ENCODE results near the gene CENPV.

CENPV gene

GRCh38 chr17:16363749-16364536 lies 10.7 kb upstream of the CENPV start:
- in situ Hi-C loops (cut with MboI; ENCODE audit: low sequenced_read_pairs), result no loop called here

- in situ Hi-C loops (cut with MboI; ENCODE audit: low sequenced_read_pairs), result no loop called here
Observed at GRCh38 chr17:16361874-16362273, 8.6 kb upstream of the CENPV start.

GRCh38 chr17:16358394-16358793 lies 5.1 kb upstream of the CENPV start:
- in situ Hi-C loops (cut with MboI; ENCODE audit: low sequenced_read_pairs), result no loop called here

- in situ Hi-C loops (cut with MboI; ENCODE audit: low sequenced_read_pairs), result no loop called here
Observed at GRCh38 chr17:16354585-16354984, 1.3 kb upstream of the CENPV start.

- in situ Hi-C loops (cut with MboI; ENCODE audit: low sequenced_read_pairs), result no loop called here
Observed at GRCh38 chr17:16352667-16353316, 477 bp downstream of the CENPV start.

- in situ Hi-C loops (cut with MboI; ENCODE audit: low sequenced_read_pairs), result no loop called here
Observed at GRCh38 chr17:16352303-16352666, 984 bp downstream of the CENPV start.

GRCh38 chr17:16351831-16352230 lies 1.4 kb downstream of the CENPV start:
- in situ Hi-C loops (cut with MboI; ENCODE audit: low sequenced_read_pairs), result no loop called here

GRCh38 chr17:16349431-16349830 lies 3.8 kb downstream of the CENPV start:
- in situ Hi-C loops (cut with MboI; ENCODE audit: low sequenced_read_pairs), result no loop called here

GRCh38 chr17:16348586-16348985 lies 4.7 kb downstream of the CENPV start:
- in situ Hi-C loops (cut with MboI; ENCODE audit: low sequenced_read_pairs), result no loop called here

GRCh38 chr17:16346721-16347271 lies 6.5 kb downstream of the CENPV start:
- in situ Hi-C loops (cut with MboI; ENCODE audit: low sequenced_read_pairs), result no loop called here

- in situ Hi-C loops (cut with MboI; ENCODE audit: low sequenced_read_pairs), result no loop called here
Observed at GRCh38 chr17:16345565-16345964, 7.7 kb downstream of the CENPV start.

GRCh38 chr17:16343569-16343968 lies 9.7 kb downstream of the CENPV start:
- in situ Hi-C loops (cut with MboI; ENCODE audit: low sequenced_read_pairs), result no loop called here

GRCh38 chr17:16342979-16343378 lies 10.3 kb downstream of the CENPV start:
- in situ Hi-C loops (cut with MboI; ENCODE audit: low sequenced_read_pairs), result no loop called here

- in situ Hi-C loops (cut with MboI; ENCODE audit: low sequenced_read_pairs), result no loop called here
Observed at GRCh38 chr17:16339959-16340358, 13.3 kb downstream of the CENPV start.

GRCh38 chr17:16339402-16339801 lies 13.9 kb downstream of the CENPV start:
- in situ Hi-C loops (cut with MboI; ENCODE audit: low sequenced_read_pairs), result no loop called here

- in situ Hi-C loops (cut with MboI; ENCODE audit: low sequenced_read_pairs), result no loop called here
Observed at GRCh38 chr17:16338391-16338790, 14.9 kb downstream of the CENPV start.

GRCh38 chr17:16329519-16330271 lies 23.6 kb downstream of the CENPV start:
- in situ Hi-C loops (cut with MboI; ENCODE audit: low sequenced_read_pairs), result no loop called here

GRCh38 chr17:16328997-16329396 lies 24.3 kb downstream of the CENPV start:
- in situ Hi-C loops (cut with MboI; ENCODE audit: low sequenced_read_pairs), result no loop called here

GRCh38 chr17:16327018-16327417 lies 26.3 kb downstream of the CENPV start:
- in situ Hi-C loops (cut with MboI; ENCODE audit: low sequenced_read_pairs), result no loop called here

- in situ Hi-C loops (cut with MboI; ENCODE audit: low sequenced_read_pairs), result no loop called here
Observed at GRCh38 chr17:16325964-16326363, 27.3 kb downstream of the CENPV start.

GRCh38 chr17:16322636-16323035 lies 30.6 kb downstream of the CENPV start:
- in situ Hi-C loops (cut with MboI; ENCODE audit: low sequenced_read_pairs), result no loop called here

- in situ Hi-C loops (cut with MboI; ENCODE audit: low sequenced_read_pairs), result no loop called here
Observed at GRCh38 chr17:16319969-16320368, 33.3 kb downstream of the CENPV start.

Data from hTERT RPE-1 (cell line).